ENCODE results near the gene BAAT.

Gene BAAT

GRCh38 chr9:101315112-101315450 is 69.7 kb downstream of the BAAT start:
- no peak for DNase-seq (ENCODE audit: low read depth)

GRCh38 chr9:101312661-101313060 is 72.1 kb downstream of the BAAT start:
- no peak for DNase-seq (ENCODE audit: low read depth)

GRCh38 chr9:101311758-101312420 is 72.9 kb downstream of the BAAT start:
- peak; percentile 44 for DNase-seq (ENCODE audit: low read depth)

GRCh38 chr9:101311191-101311590 is 73.6 kb downstream of the BAAT start:
- no peak for DNase-seq (ENCODE audit: low read depth)
